GM12878 (cell line): ENCODE measurements around the gene NLRP6. TPM values are rescaled to one million over a fixed set of nuclear protein-coding genes. Genes with fewer than 3 reads are reported as not detected.

Source experiments
- ATAC-seq: fragments of 200-7000 bp; cut with Tn5 transposase; 3 replicates; pipeline ENCODE4 v1.9.1; 2020; ENCODE audit warnings: mild to moderate bottlenecking, moderate library complexity
- BruUV-seq: library from RNA; stranded (reverse); fragments of 400-500 nt; replicated peaks from 2 replicates; lab custom pipeline; 2021; lab: Mats Ljungman, UMichigan
- CTCF ChIA-PET: fragments of 300-600 bp; sonication (Branson Sonifier 250); formaldehyde crosslinking; extraction: SDS; loops from one replicate; lab custom pipeline; 2021; ENCODE audit warnings: inconsistent platforms; lab: Yijun Ruan, JAX
- POLR2A ChIA-PET: fragments of 350-600 bp; formaldehyde crosslinking; extraction: SDS; loops from one replicate; lab custom pipeline; 2021; ENCODE audit warnings: inconsistent platforms; lab: Charles Lee
- RAD21 ChIA-PET: fragments of 300-600 bp; sonication (Branson Sonifier 250); formaldehyde crosslinking; loops from one replicate; lab custom pipeline; 2023; ENCODE audit warnings: antibody characterized with exemption; ENCODE audit not compliant: unreplicated experiment; lab: Charles Lee
- SMC1A ChIA-PET: fragments of 300-600 bp; sonication (Branson Sonifier 250); formaldehyde crosslinking; loops from one replicate; lab custom pipeline; 2023; ENCODE audit not compliant: unreplicated experiment, uncharacterized antibody; lab: Charles Lee
- DNase-seq: peaks from one replicate; pipeline ENCODE4 v3.0.0-alpha.2; 2011; ENCODE audit warnings: low read depth, low spot score
- FAIRE-seq: peaks from 3 replicates; lab custom pipeline; 2011; peaks lifted over from hg19 to GRCh38; lab: Jason Lieb, UNC
- H2AFZ ChIP-seq: 2 replicates; pipeline ENCODE4 v1.6.0; 2011; ENCODE audit warnings: low read depth, low read length, control low read depth; ENCODE audit not compliant: control insufficient read depth
- H3K27ac ChIP-seq: 2 replicates; pipeline ENCODE4 v1.5.1; 2011; ENCODE audit warnings: control low read depth; ENCODE audit not compliant: control insufficient read depth, insufficient read depth
- H3K27me3 ChIP-seq, 2 experiments: replicated peaks in 1 of 2; 2 replicates each; pipeline versions ENCODE4 v1.6.0 to v1.6.1; 2011; ENCODE audit warnings: low read length in 1 of 2; ENCODE audit not compliant: control insufficient read depth in 2 of 2, insufficient read depth in 2 of 2
- H3K36me3 ChIP-seq, 2 experiments: 2 replicates each; pipeline ENCODE4 v1.5.1; 2011; ENCODE audit warnings: low read length in 1 of 2; ENCODE audit not compliant: control insufficient read depth in 2 of 2, insufficient read depth in 2 of 2
- H3K4me1 ChIP-seq: 2 replicates; pipeline ENCODE4 v1.6.1; 2011; ENCODE audit warnings: mild to moderate bottlenecking, low read length, moderate library complexity, mixed read lengths; ENCODE audit not compliant: control insufficient read depth, insufficient read depth
- H3K4me2 ChIP-seq: 2 replicates; pipeline ENCODE4 v1.6.0; 2011; ENCODE audit warnings: control low read depth; ENCODE audit not compliant: control insufficient read depth, insufficient read depth
- H3K4me3 ChIP-seq: fragments of 200-600 bp; sonication (generic); 2 replicates; pipeline ENCODE4 v1.5.1; 2016
- H3K79me2 ChIP-seq: 2 replicates; pipeline ENCODE4 v1.6.0; 2011; ENCODE audit warnings: low read length; ENCODE audit not compliant: control insufficient read depth, insufficient read depth
- H3K9ac ChIP-seq: 2 replicates; pipeline ENCODE4 v1.8.0; 2011; ENCODE audit warnings: low read length, control low read depth, mixed read lengths; ENCODE audit not compliant: control insufficient read depth, insufficient read depth
- H3K9me3 ChIP-seq: replicated peaks from 3 replicates; pipeline ENCODE4 v1.5.1; 2011; ENCODE audit warnings: mild to moderate bottlenecking, low read length; ENCODE audit not compliant: control insufficient read depth, insufficient read depth
- H4K20me1 ChIP-seq: 2 replicates; pipeline ENCODE4 v1.6.0; 2011; ENCODE audit not compliant: control insufficient read depth, insufficient read depth
- CBX5 ChIP-seq: sonication (generic); IDR thresholded peaks from 2 replicates; pipeline ENCODE4 v1.6.1; 2016; ENCODE audit warnings: low read depth, moderate library complexity, mild to moderate bottlenecking, inconsistent platforms
- WGBS: methylation state at CpG from one replicate; pipeline ENCODE4 v1.1.6; 2016; ENCODE audit warnings: low lambda C conversion rate; ENCODE audit not compliant: insufficient replicate concordance, insufficient coverage; ENCODE audit errors: missing lambda C conversion rate; 5-methylcytosine and 5-hydroxymethylcytosine counted together
- in situ Hi-C: fragments of 300-500 bp; cut with MboI; formaldehyde crosslinking; loops from 9 replicates; pipeline ENCODE4 v1.14.3; 2018; ENCODE audit warnings: mixed read lengths
- intact Hi-C: fragments of 100-400 bp; cut with micrococcal nuclease; formaldehyde crosslinking; loops from one replicate; pipeline ENCODE4 v1.14.2; 2022; ENCODE audit not compliant: unreplicated experiment
- polyA plus RNA-seq, 11 experiments: library from polyadenylated mRNA; depleted of rRNA in 4 of 11; unstranded in 6 of 11; stranded (reverse) in 5 of 11; fragments of >200 nt; fragmentation: Nextera tagmentation in 4 of 11; fragmentation: Illumina TruSeq in 1 of 11; extraction: Ambion mirVana in 4 of 11; extraction: Trizol in 1 of 11; gene quantifications; 1 replicate in 1 of 11; 2 replicates in 10 of 11; pipeline versions ENCODE4 v1.2.1 to v1.2.3, GENCODE V29; 2011 to 2016; ENCODE audit warnings: inconsistent platforms in 2 of 11, missing spikeins in 2 of 11, low read depth in 1 of 11
- total RNA-seq, 4 experiments: library from RNA; depleted of rRNA in 3 of 4; stranded (reverse); fragments of >200 nt in 3 of 4; fragmentation: Illumina TruSeq in 1 of 4; extraction: Trizol in 1 of 4; gene quantifications; 2 replicates each; pipeline versions ENCODE4 v1.2.1 to v1.2.3, GENCODE V29; 2013 to 2021
- TF ChIP-seq, protein P1 (sequence below): fragments of 450-650 bp; IDR thresholded peaks from 2 replicates; pipeline ENCODE4 v1.6.1; 2017; ENCODE audit warnings: mild to moderate bottlenecking, moderate library complexity

The NLRP6 gene
- total and polyA plus RNA-seq, 10 of the 15 experiments (the other 5 are each of a cell fraction or from before 2014, with no cell fraction given): 0.03 to 0.11 TPM; not detected in 8

GRCh38 chr11:298406-299065, 20.3 kb downstream of the NLRP6 start:
- BruUV-seq: no TSS peak
- ChIA-PET SMC1A (no interaction called here), RAD21 (no interaction called here), POLR2A (no interaction called here)
- Histone ChIP-seq H3K9ac (no peak overlapping the region), H3K4me2 (no peak overlapping the region), H3K79me2 (no peaks in the 10 kb centered on the region), H3K27me3 (no peaks in the 10 kb centered on the region; a peak in 1 of 4 replicates), H3K27ac (no peak overlapping the region), H3K9me3 (no peaks in the 10 kb centered on the region), H4K20me1 (no peaks in the 10 kb centered on the region), H3K4me1 (peaks cover 11% of the 10 kb centered on the region), H3K36me3 (no peaks in the 10 kb centered on the region)
- intact Hi-C loops: no loop called here
- WGBS: 68% methylated on average over 15 of the region's 15 CpGs
- ATAC-seq (no peak), FAIRE-seq (no peak)
- TF ChIP-seq, protein P1, sequence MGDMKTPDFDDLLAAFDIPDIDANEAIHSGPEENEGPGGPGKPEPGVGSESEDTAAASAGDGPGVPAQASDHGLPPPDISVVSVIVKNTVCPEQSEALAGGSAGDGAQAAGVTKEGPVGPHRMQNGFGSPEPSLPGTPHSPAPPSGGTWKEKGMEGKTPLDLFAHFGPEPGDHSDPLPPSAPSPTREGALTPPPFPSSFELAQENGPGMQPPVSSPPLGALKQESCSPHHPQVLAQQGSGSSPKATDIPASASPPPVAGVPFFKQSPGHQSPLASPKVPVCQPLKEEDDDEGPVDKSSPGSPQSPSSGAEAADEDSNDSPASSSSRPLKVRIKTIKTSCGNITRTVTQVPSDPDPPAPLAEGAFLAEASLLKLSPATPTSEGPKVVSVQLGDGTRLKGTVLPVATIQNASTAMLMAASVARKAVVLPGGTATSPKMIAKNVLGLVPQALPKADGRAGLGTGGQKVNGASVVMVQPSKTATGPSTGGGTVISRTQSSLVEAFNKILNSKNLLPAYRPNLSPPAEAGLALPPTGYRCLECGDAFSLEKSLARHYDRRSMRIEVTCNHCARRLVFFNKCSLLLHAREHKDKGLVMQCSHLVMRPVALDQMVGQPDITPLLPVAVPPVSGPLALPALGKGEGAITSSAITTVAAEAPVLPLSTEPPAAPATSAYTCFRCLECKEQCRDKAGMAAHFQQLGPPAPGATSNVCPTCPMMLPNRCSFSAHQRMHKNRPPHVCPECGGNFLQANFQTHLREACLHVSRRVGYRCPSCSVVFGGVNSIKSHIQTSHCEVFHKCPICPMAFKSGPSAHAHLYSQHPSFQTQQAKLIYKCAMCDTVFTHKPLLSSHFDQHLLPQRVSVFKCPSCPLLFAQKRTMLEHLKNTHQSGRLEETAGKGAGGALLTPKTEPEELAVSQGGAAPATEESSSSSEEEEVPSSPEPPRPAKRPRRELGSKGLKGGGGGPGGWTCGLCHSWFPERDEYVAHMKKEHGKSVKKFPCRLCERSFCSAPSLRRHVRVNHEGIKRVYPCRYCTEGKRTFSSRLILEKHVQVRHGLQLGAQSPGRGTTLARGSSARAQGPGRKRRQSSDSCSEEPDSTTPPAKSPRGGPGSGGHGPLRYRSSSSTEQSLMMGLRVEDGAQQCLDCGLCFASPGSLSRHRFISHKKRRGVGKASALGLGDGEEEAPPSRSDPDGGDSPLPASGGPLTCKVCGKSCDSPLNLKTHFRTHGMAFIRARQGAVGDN: no peak
- TF ChIP-seq CBX5: no peak
- TF ChIP-seq, all 136 proteins: peak for 0
- no peak overlapping the region for H2AFZ ChIP-seq
- no peak for DNase-seq
- CTCF ChIA-PET: no interaction called here
- in situ Hi-C loops: no loop called here
- H3K4me3 ChIP-seq: no peak overlapping the region
